ENCODE data around the gene CAMK2B.

CAMK2B gene

DNA sequence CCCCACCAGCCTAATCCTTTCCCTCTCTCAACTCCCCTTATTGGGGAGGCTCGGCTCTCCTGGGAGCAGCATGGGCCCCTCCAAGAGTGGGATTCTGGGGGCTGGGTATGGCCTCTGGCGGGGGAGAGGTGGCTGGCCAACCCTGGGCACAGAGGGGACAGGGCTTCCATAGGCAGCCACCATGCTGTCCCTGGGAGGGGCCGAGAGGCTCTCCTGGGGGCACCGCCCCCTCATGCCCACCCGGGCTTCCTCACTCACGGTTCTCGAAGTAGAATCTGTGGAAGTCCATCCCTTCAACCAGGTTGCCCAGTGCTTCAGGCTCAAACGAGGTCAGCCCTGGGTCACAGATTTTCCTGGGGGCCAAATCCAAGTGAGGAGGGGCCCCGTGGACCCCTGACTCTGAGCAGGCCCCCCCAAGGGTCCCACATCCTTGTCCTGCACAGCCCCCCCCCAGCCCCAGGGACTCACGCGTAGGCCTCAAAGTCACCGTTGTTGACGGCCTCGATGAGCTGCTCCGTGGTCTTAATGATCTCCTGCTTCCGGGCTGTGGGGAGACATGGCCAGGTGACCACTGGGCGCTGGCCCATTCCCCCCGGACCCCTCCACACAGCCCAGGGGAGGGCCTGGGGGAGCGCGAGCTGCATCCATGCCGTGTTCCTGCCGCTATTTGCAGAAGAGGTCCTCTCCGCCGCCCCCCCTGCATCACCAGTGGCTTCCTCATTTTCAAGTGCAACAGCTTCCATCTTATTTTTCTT, 104.9 kb downstream of the CAMK2B start:
- H3K79me2 ChIP-seq (ENCODE audit: insufficient read depth, low read length): no peaks in the 10 kb centered on the region
- H3K4me2 ChIP-seq (ENCODE audit: insufficient read depth, low read length): no peak overlapping the region
- no peak overlapping the region for H3K27ac ChIP-seq (ENCODE audit: low read length)
- ATAC-seq (ENCODE audit: insufficient read depth, low read depth): no peak
- no peaks in the 10 kb centered on the region for H3K4me1 ChIP-seq (ENCODE audit: insufficient read depth, low read length)
- DNase-seq: no peak
- H2AFZ ChIP-seq (ENCODE audit: low read depth, low read length): no peak overlapping the region
- H3K27me3 ChIP-seq (ENCODE audit: insufficient read depth, low read length, poor library complexity): no peaks in the 10 kb centered on the region
- H3K9ac ChIP-seq (ENCODE audit: low read depth, low read length): no peak overlapping the region
- no peak for TF ChIP-seq EZH2 (IDR thresholded peaks at IDR 0.05; ENCODE audit: borderline replicate concordance, low read depth, low read length, severe bottlenecking)
- TF ChIP-seq, protein P1, sequence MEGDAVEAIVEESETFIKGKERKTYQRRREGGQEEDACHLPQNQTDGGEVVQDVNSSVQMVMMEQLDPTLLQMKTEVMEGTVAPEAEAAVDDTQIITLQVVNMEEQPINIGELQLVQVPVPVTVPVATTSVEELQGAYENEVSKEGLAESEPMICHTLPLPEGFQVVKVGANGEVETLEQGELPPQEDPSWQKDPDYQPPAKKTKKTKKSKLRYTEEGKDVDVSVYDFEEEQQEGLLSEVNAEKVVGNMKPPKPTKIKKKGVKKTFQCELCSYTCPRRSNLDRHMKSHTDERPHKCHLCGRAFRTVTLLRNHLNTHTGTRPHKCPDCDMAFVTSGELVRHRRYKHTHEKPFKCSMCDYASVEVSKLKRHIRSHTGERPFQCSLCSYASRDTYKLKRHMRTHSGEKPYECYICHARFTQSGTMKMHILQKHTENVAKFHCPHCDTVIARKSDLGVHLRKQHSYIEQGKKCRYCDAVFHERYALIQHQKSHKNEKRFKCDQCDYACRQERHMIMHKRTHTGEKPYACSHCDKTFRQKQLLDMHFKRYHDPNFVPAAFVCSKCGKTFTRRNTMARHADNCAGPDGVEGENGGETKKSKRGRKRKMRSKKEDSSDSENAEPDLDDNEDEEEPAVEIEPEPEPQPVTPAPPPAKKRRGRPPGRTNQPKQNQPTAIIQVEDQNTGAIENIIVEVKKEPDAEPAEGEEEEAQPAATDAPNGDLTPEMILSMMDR (IDR thresholded peaks at IDR 0.05; ENCODE audit: borderline replicate concordance, extremely low read depth, low read length, poor library complexity, severe bottlenecking): no peak
- no peaks in the 10 kb centered on the region for H4K20me1 ChIP-seq (ENCODE audit: insufficient read depth, low read length)
- H3K9me3 ChIP-seq (ENCODE audit: insufficient read depth, low read length, severe bottlenecking): no peaks in the 10 kb centered on the region
- H3K4me3 ChIP-seq (ENCODE audit: low read depth in 1 of 2, low read length in 2 of 2): no peak overlapping the region
- H3K36me3 ChIP-seq (ENCODE audit: insufficient read depth, low read length): no peaks in the 10 kb centered on the region

DNA sequence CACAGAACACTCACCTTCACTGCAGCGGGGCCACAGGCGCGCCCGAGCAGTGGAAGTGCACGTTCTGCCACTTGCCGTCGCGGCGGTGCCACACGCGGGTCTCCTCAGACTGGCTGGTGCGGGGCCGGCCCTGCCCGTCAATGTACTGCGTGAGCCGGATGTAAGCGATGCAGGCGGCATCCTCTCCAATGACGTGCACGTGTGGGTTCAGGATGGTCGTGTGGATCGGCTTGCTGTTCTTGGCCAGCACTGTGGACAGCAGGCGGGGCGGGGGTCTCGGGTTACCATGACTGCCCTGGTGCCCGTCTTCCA, 105.4 kb downstream of the CAMK2B start:
- no peaks in the 10 kb centered on the region for H3K9me3 ChIP-seq (ENCODE audit: insufficient read depth, low read length, severe bottlenecking)
- no peak overlapping the region for H3K4me2 ChIP-seq (ENCODE audit: insufficient read depth, low read length)
- no peaks in the 10 kb centered on the region for H3K36me3 ChIP-seq (ENCODE audit: insufficient read depth, low read length)
- H3K27me3 ChIP-seq (ENCODE audit: insufficient read depth, low read length, poor library complexity): no peaks in the 10 kb centered on the region
- no peaks in the 10 kb centered on the region for H4K20me1 ChIP-seq (ENCODE audit: insufficient read depth, low read length)
- no peak overlapping the region for H3K4me3 ChIP-seq (ENCODE audit: low read depth in 1 of 2, low read length in 2 of 2)
- H3K9ac ChIP-seq (ENCODE audit: low read depth, low read length): no peak overlapping the region
- no peak for TF ChIP-seq EZH2 (IDR thresholded peaks at IDR 0.05; ENCODE audit: borderline replicate concordance, low read depth, low read length, severe bottlenecking)
- TF ChIP-seq, protein P1 (IDR thresholded peaks at IDR 0.05; ENCODE audit: borderline replicate concordance, extremely low read depth, low read length, poor library complexity, severe bottlenecking): no peak
- no peaks in the 10 kb centered on the region for H3K4me1 ChIP-seq (ENCODE audit: insufficient read depth, low read length)
- no peak for DNase-seq
- no peak overlapping the region for H2AFZ ChIP-seq (ENCODE audit: low read depth, low read length)
- H3K79me2 ChIP-seq (ENCODE audit: insufficient read depth, low read length): no peaks in the 10 kb centered on the region
- no peak overlapping the region for H3K27ac ChIP-seq (ENCODE audit: low read length)
- ATAC-seq (ENCODE audit: insufficient read depth, low read depth): no peak

DNA sequence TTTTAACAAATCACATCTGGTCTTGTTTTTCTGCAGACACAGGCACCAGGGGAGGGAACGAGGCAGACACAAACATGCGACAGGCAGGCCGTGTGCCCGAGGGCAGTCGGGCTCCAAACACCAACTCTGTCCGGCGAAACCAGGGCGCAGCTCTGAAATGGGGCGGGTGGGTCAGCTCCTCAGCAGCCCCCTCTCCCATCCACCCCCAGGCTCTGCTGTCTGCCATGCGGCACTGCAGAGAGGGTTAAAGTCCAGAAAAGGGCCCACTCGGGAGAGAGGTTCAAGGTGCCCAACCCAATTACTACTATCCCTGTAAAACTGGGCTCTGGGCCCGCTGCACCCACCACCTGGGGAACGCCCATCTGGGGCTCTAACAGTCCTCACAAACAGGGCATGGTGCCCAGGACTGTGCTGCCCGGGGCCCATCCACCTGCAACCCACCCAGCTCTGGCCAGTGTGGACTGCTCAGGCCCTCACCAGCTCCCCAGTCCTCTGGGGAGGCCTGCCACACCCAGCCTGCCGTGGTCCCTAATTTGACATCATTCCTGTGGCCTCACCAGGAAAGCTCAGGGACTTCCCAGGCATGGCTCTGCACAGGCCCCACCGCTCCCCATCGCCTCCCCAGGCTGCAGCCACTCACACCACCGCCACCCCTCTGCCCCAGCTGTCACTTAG, 105.9 kb downstream of the CAMK2B start:
- Histone ChIP-seq H2AFZ (ENCODE audit: low read depth, low read length) (no peak overlapping the region), H4K20me1 (ENCODE audit: insufficient read depth, low read length) (0 out of 2 replicates have a peak, but pooled peaks cover 4% of the 10 kb centered on the region), H3K4me2 (ENCODE audit: insufficient read depth, low read length) (no peak overlapping the region), H3K9ac (ENCODE audit: low read depth, low read length) (no peak overlapping the region), H3K27ac (ENCODE audit: low read length) (no peak overlapping the region), H3K36me3 (ENCODE audit: insufficient read depth, low read length) (peaks cover 3% of the 10 kb centered on the region; the same call in 1 of the 2 replicates), H3K4me3 (ENCODE audit: low read depth in 1 of 2, low read length in 2 of 2) (no peak overlapping the region), H3K4me1 (ENCODE audit: insufficient read depth, low read length) (no peaks in the 10 kb centered on the region), H3K27me3 (ENCODE audit: insufficient read depth, low read length, poor library complexity) (no peaks in the 10 kb centered on the region), H3K9me3 (ENCODE audit: insufficient read depth, low read length, severe bottlenecking) (no peaks in the 10 kb centered on the region), H3K79me2 (ENCODE audit: insufficient read depth, low read length) (no peaks in the 10 kb centered on the region)
- ATAC-seq (ENCODE audit: insufficient read depth, low read depth): no peak
- DNase-seq: no peak
- TF ChIP-seq EZH2 (IDR thresholded peaks at IDR 0.05; ENCODE audit: borderline replicate concordance, low read depth, low read length, severe bottlenecking): no peak
- TF ChIP-seq, protein P1 (IDR thresholded peaks at IDR 0.05; ENCODE audit: borderline replicate concordance, extremely low read depth, low read length, poor library complexity, severe bottlenecking): no peak
